ENCODE data around the gene WWC2. TPM values are rescaled to one million over a fixed set of nuclear protein-coding genes. Genes with fewer than 3 reads are reported as not detected.

Gene WWC2
- total RNA-seq, 1 donor from 2014 or later = 39.6 TPM

GRCh38 chr4:183177001-183177400, 77.9 kb downstream of the WWC2 start:
- Mint-ChIP-seq H3K4me1 (peaks cover 18% of the 10 kb centered on the region), H3K4me3 (no peak overlapping the region), H3K27ac (no peak overlapping the region), H3K9me3 (peaks cover 3% of the 10 kb centered on the region), H3K36me3 (no peaks in the 10 kb centered on the region), H3K27me3 (ENCODE audit: insufficient read depth, low read depth) (peaks cover 2% of the 10 kb centered on the region)
- Histone ChIP-seq H3K27me3 (no peaks in the 10 kb centered on the region), H2AFZ (replicated peaks) (no peak overlapping the region), H3K27ac (no peak overlapping the region), H3K4me1 (peaks cover 21% of the 10 kb centered on the region), H3K4me2 (no peak overlapping the region), H4K20me1 (ENCODE audit: low read depth) (peaks cover 41% of the 10 kb centered on the region), H3K9me3 (ENCODE audit: low read depth) (no peaks in the 10 kb centered on the region), H3K79me2 (ENCODE audit: low read depth) (peaks cover 98% of the 10 kb centered on the region), H3K9ac (no peak overlapping the region), H3K4me3 (no peak overlapping the region), H3K36me3 (no peaks in the 10 kb centered on the region), H3F3A (ENCODE audit: low read depth) (peaks cover 14% of the 10 kb centered on the region)
- TF ChIP-seq EZH2phosphoT487 (IDR thresholded peaks at IDR 0.05) = no peak
- TF ChIP-seq CTCF (IDR thresholded peaks at IDR 0.05) = no peak
- TF ChIP-seq EZH2 (IDR thresholded peaks at IDR 0.05) = no peak
- no peak for DNase-seq (ENCODE audit: low spot score)

- Histone ChIP-seq H3K4me1 (peaks cover 20% of the 10 kb centered on the region), H4K20me1 (ENCODE audit: low read depth) (peaks cover 43% of the 10 kb centered on the region), H3K4me2 (no peak overlapping the region), H3K9ac (no peak overlapping the region), H3K79me2 (ENCODE audit: low read depth) (peaks cover 95% of the 10 kb centered on the region), H2AFZ (replicated peaks) (no peak overlapping the region), H3K36me3 (no peaks in the 10 kb centered on the region), H3K27ac (no peak overlapping the region), H3F3A (ENCODE audit: low read depth) (peaks cover 24% of the 10 kb centered on the region), H3K27me3 (no peaks in the 10 kb centered on the region), H3K9me3 (ENCODE audit: low read depth) (no peaks in the 10 kb centered on the region), H3K4me3 (no peak overlapping the region)
- Mint-ChIP-seq H3K27me3 (ENCODE audit: insufficient read depth, low read depth) (peaks cover 2% of the 10 kb centered on the region), H3K36me3 (no peaks in the 10 kb centered on the region), H3K4me1 (peaks cover 23% of the 10 kb centered on the region), H3K27ac (no peak overlapping the region), H3K9me3 (peaks cover 3% of the 10 kb centered on the region), H3K4me3 (no peak overlapping the region)
- no peak for DNase-seq (ENCODE audit: low spot score)
- TF ChIP-seq CTCF (IDR thresholded peaks at IDR 0.05) (no peak), EZH2 (IDR thresholded peaks at IDR 0.05) (no peak), EZH2phosphoT487 (IDR thresholded peaks at IDR 0.05) (no peak)
These were observed 79.1 kb downstream of the WWC2 start for GRCh38 chr4:183178201-183178600.

GRCh38 chr4:183180096-183180495, 81.0 kb downstream of the WWC2 start:
- H3K4me1 ChIP-seq = peaks cover 10% of the 10 kb centered on the region
- H3K4me2 ChIP-seq = no peak overlapping the region
- H3K9me3 ChIP-seq (ENCODE audit: low read depth) = no peaks in the 10 kb centered on the region
- Mint-ChIP-seq H3K4me3 (no peak overlapping the region), H3K27me3 (ENCODE audit: insufficient read depth, low read depth) (peaks cover 2% of the 10 kb centered on the region), H3K9me3 (peaks cover 3% of the 10 kb centered on the region), H3K4me1 (peaks cover 15% of the 10 kb centered on the region), H3K27ac (no peak overlapping the region), H3K36me3 (peaks cover 3% of the 10 kb centered on the region)
- peaks cover 94% of the 10 kb centered on the region for H3K79me2 ChIP-seq (ENCODE audit: low read depth)
- DNase-seq (ENCODE audit: low spot score) = no peak
- no peak overlapping the region for H3K9ac ChIP-seq
- H4K20me1 ChIP-seq (ENCODE audit: low read depth) = peaks cover 26% of the 10 kb centered on the region
- no peaks in the 10 kb centered on the region for H3K27me3 ChIP-seq
- no peak overlapping the region for H3K27ac ChIP-seq
- H3K36me3 ChIP-seq = no peaks in the 10 kb centered on the region
- peaks cover 25% of the 10 kb centered on the region for H3F3A ChIP-seq (ENCODE audit: low read depth)
- no peak overlapping the region for H3K4me3 ChIP-seq
- no peak for TF ChIP-seq EZH2 (IDR thresholded peaks at IDR 0.05)
- TF ChIP-seq CTCF (IDR thresholded peaks at IDR 0.05) = no peak
- no peak for TF ChIP-seq EZH2phosphoT487 (IDR thresholded peaks at IDR 0.05)
- H2AFZ ChIP-seq (replicated peaks) = no peak overlapping the region
